Fibroblast of lung (primary cell): ENCODE results near the gene LIMA1.

ENCODE experiments used
- EZH2 ChIP-seq: IDR thresholded peaks from 2 replicates; pipeline ENCODE4 v1.5.1; 2012; ENCODE audit warnings: low read length, control low read depth, mild to moderate bottlenecking; ENCODE audit errors: missing control alignments
- TF ChIP-seq, protein P1 (sequence below), 2 donors: IDR thresholded peaks in 1 of 2; conservative IDR thresholded peaks in 1 of 2; 1 replicate in 1 of 2; 2 replicates in 1 of 2; pipeline ENCODE4 v1.5.1; 2011 to 2012; ENCODE audit warnings: low read length in 2 of 2, control low read depth in 1 of 2, inconsistent platforms in 1 of 2, low read depth in 1 of 2, mild to moderate bottlenecking in 1 of 2

DNA sequence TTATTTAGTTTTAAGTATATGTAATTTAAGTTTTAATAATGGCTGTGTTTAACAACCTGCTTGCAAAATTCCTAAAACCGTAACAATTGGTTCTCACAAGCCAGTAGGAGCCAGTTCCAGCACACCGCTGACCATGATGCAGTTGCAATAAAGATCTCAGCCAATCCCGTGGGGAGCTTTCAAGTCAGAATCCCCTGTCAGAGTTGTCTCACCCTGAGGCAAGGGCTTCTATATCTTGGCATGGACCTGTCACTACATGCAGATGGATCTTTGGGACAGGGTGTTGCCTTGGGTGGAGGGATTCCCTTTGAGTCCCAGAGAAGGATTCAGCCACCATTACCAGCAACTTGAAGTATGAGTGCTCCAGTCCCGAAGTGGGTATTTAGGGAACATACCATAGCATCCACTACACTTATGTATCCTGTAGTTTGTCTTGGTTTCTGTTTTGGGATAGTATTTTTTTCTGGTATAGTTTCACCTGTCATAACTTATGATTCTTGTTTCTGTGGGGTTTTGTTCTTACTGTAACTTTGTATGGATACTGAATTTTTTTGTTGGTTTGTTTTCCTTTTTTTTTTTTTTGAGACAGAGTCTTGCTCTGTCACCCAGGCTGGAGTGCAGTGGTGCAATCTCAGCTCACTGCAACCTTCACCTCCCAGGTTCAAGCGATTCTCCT lies 30.1 kb upstream of the LIMA1 start:
- TF ChIP-seq, protein P1, sequence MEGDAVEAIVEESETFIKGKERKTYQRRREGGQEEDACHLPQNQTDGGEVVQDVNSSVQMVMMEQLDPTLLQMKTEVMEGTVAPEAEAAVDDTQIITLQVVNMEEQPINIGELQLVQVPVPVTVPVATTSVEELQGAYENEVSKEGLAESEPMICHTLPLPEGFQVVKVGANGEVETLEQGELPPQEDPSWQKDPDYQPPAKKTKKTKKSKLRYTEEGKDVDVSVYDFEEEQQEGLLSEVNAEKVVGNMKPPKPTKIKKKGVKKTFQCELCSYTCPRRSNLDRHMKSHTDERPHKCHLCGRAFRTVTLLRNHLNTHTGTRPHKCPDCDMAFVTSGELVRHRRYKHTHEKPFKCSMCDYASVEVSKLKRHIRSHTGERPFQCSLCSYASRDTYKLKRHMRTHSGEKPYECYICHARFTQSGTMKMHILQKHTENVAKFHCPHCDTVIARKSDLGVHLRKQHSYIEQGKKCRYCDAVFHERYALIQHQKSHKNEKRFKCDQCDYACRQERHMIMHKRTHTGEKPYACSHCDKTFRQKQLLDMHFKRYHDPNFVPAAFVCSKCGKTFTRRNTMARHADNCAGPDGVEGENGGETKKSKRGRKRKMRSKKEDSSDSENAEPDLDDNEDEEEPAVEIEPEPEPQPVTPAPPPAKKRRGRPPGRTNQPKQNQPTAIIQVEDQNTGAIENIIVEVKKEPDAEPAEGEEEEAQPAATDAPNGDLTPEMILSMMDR (conservative IDR thresholded peaks at IDR 0.05 in 1 of 2, IDR thresholded peaks at IDR 0.05 in 1 of 2; ENCODE audit: low read depth in 1 of 2, low read length in 2 of 2): no peak
- TF ChIP-seq EZH2: no peak
